ENCODE data around the gene HSD11B1.

The HSD11B1 gene

GRCh38 chr1:209704584-209704983 lies at the start of gene HSD11B1:
TSS of gene HSD11B1 (plus strand) at chr1:209704846. CDS start at chr1:209704943, 97 bp downstream.
- peak within 1 kb of the TSS in 8 of 11 experiments; percentile 8 to 79 (median 47); a peak in 13 of 22 replicates for H3K4me2 ChIP-seq
- H4K20me1 ChIP-seq: no peaks in the 10 kb centered on the region
- H3K27me3 ChIP-seq: no peaks in the 10 kb centered on the region

GRCh38 chr1:209655411-209656231 lies 49.0 kb upstream of the HSD11B1 start:
- H3K4me1 ChIP-seq: peaks cover 64 to 100% (median 90%) of the 10 kb centered on the region in 10 experiments
- H3K4me3 ChIP-seq: no peak overlapping the region
- H3K27ac ChIP-seq: peak overlapping the region in 6 of 11 experiments; percentile 2 to 92 (median 20); a peak in 8 of 22 replicates
- H3K4me2 ChIP-seq: peak overlapping the region in 8 of 11 experiments; percentile 6 to 99 (median 90); a peak in 11 of 22 replicates
- H3K9me3 ChIP-seq (replicated peaks in 1 of 11): no peaks in the 10 kb centered on the region
- H3K9ac ChIP-seq: no peak overlapping the region
- H3K27me3 ChIP-seq: no peaks in the 10 kb centered on the region
- TF ChIP-seq Cebpa-rat (IDR thresholded peaks at IDR 0.05): no peak
- no peaks in the 10 kb centered on the region for H4K20me1 ChIP-seq
- H3K36me3 ChIP-seq: no peaks in the 10 kb centered on the region

More at GRCh38 chr1:209704584-209704983, at the start of gene HSD11B1:
- Histone ChIP-seq H3K36me3 (peaks cover 0 to 40% (median 5%) of the 10 kb centered on the region in 11 experiments; a peak in 9 of 22 replicates), H3K9me3 (replicated peaks in 1 of 11) (peaks cover 0 to 22% (median 4%) of the 10 kb centered on the region in 11 experiments; a peak in 8 of 22 replicates), H3K27ac (peak within 1 kb of the TSS in 2 of 11 experiments; percentile 9 to 41; a peak in 3 of 22 replicates), H3K4me3 (no peak within 1 kb of the TSS), H3K4me1 (peaks cover 0 to 59% (median 4%) of the 10 kb centered on the region in 10 experiments; a peak in 10 of 20 replicates), H3K9ac (no peak within 1 kb of the TSS)
- TF ChIP-seq Cebpa-rat (IDR thresholded peaks at IDR 0.05): no peak

GRCh38 chr1:209657140-209657879 lies 47.3 kb upstream of the HSD11B1 start:
- Histone ChIP-seq H3K4me2 (peak overlapping the region; percentile 5 to 99 (median 86); a peak in 20 of 22 replicates), H3K9me3 (replicated peaks in 1 of 11) (peaks cover 0 to 4% (median 0%) of the 10 kb centered on the region in 11 experiments; a peak in 1 of 22 replicates), H3K4me3 (0 out of 20 replicates have a peak overlapping the region, but pooled peaks of 1 of the 10 experiments have one; percentile 9), H3K36me3 (no peaks in the 10 kb centered on the region), H3K4me1 (peaks cover 71 to 100% (median 90%) of the 10 kb centered on the region in 10 experiments), H3K27me3 (no peaks in the 10 kb centered on the region), H3K9ac (peak overlapping the region in 1 of 11 experiments; percentile 9; a peak in 2 of 22 replicates), H3K27ac (peak overlapping the region in 10 of 11 experiments; percentile 12 to 92 (median 80); a peak in 19 of 22 replicates), H4K20me1 (no peaks in the 10 kb centered on the region)
- no peak for TF ChIP-seq Cebpa-rat (IDR thresholded peaks at IDR 0.05)

GRCh38 chr1:209657918-209658317 lies 46.7 kb upstream of the HSD11B1 start:
- peaks cover 0 to 4% (median 0%) of the 10 kb centered on the region in 11 experiments; a peak in 4 of 22 replicates for H3K9me3 ChIP-seq (replicated peaks in 1 of 11)
- peak overlapping the region; percentile 77 to 99 (median 86); a peak in 21 of 22 replicates for H3K4me2 ChIP-seq
- no peak for TF ChIP-seq Cebpa-rat (IDR thresholded peaks at IDR 0.05)
- H3K4me1 ChIP-seq: peaks cover 65 to 100% (median 89%) of the 10 kb centered on the region in 10 experiments
- no peaks in the 10 kb centered on the region for H4K20me1 ChIP-seq
- no peak overlapping the region for H3K9ac ChIP-seq
- no peaks in the 10 kb centered on the region for H3K36me3 ChIP-seq
- no peak overlapping the region for H3K4me3 ChIP-seq
- H3K27me3 ChIP-seq: no peaks in the 10 kb centered on the region
- H3K27ac ChIP-seq: peak overlapping the region in 10 of 11 experiments; percentile 12 to 92 (median 80); a peak in 18 of 22 replicates

- H3K4me3 ChIP-seq: peak overlapping the region in 5 of 10 experiments; percentile 5 to 31 (median 29); a peak in 6 of 20 replicates
- no peaks in the 10 kb centered on the region for H3K27me3 ChIP-seq
- H4K20me1 ChIP-seq: no peaks in the 10 kb centered on the region
- no peaks in the 10 kb centered on the region for H3K36me3 ChIP-seq
- peak overlapping the region in 10 of 11 experiments; percentile 52 to 71 (median 62); a peak in 19 of 22 replicates for H3K9ac ChIP-seq
- peaks cover 53 to 91% (median 72%) of the 10 kb centered on the region in 10 experiments for H3K4me1 ChIP-seq
- TF ChIP-seq Cebpa-rat (IDR thresholded peaks at IDR 0.05): peak in 9 of 11 experiments; percentile 56 to 94 (median 84); a peak in 16 of 22 replicates
- peaks cover 0 to 12% (median 0%) of the 10 kb centered on the region in 11 experiments; a peak in 4 of 22 replicates for H3K9me3 ChIP-seq (replicated peaks in 1 of 11)
- H3K4me2 ChIP-seq: peak overlapping the region; percentile 77 to 99 (median 86)
- peak overlapping the region; percentile 7 to 92 (median 81); a peak in 21 of 22 replicates for H3K27ac ChIP-seq
Measured at GRCh38 chr1:209659909-209660308, 44.7 kb upstream of the HSD11B1 start.

GRCh38 chr1:209661071-209661470 lies 43.6 kb upstream of the HSD11B1 start:
- H3K4me2 ChIP-seq: peak overlapping the region; percentile 77 to 99 (median 86)
- H3K36me3 ChIP-seq: no peaks in the 10 kb centered on the region
- no peak for TF ChIP-seq Cebpa-rat (IDR thresholded peaks at IDR 0.05)
- no peaks in the 10 kb centered on the region for H3K27me3 ChIP-seq
- H3K9me3 ChIP-seq (replicated peaks in 1 of 11): peaks cover 0 to 12% (median 0%) of the 10 kb centered on the region in 11 experiments; a peak in 4 of 22 replicates
- no peak overlapping the region for H3K4me3 ChIP-seq
- peak overlapping the region in 10 of 11 experiments; percentile 74 to 92 (median 82); a peak in 20 of 22 replicates for H3K27ac ChIP-seq
- H3K4me1 ChIP-seq: peaks cover 53 to 86% (median 68%) of the 10 kb centered on the region in 10 experiments
- no peaks in the 10 kb centered on the region for H4K20me1 ChIP-seq
- H3K9ac ChIP-seq: peak overlapping the region in 5 of 11 experiments; percentile 35 to 63 (median 62); a peak in 4 of 22 replicates

GRCh38 chr1:209662879-209663327 lies 41.7 kb upstream of the HSD11B1 start:
- H3K9me3 ChIP-seq (replicated peaks in 1 of 11): peaks cover 0 to 15% (median 0%) of the 10 kb centered on the region in 11 experiments; a peak in 4 of 22 replicates
- H3K27me3 ChIP-seq: no peaks in the 10 kb centered on the region
- peaks cover 43 to 72% (median 55%) of the 10 kb centered on the region in 10 experiments for H3K4me1 ChIP-seq
- no peak overlapping the region for H3K4me3 ChIP-seq
- H3K36me3 ChIP-seq: no peaks in the 10 kb centered on the region
- H4K20me1 ChIP-seq: no peaks in the 10 kb centered on the region
- no peak for TF ChIP-seq Cebpa-rat (IDR thresholded peaks at IDR 0.05)
- peak overlapping the region in 1 of 11 experiments; percentile 92; a peak in 1 of 22 replicates for H3K27ac ChIP-seq
- H3K9ac ChIP-seq: no peak overlapping the region
- peak overlapping the region in 7 of 11 experiments; percentile 19 to 99 (median 95); a peak in 13 of 22 replicates for H3K4me2 ChIP-seq

GRCh38 chr1:209667103-209667502 lies 37.5 kb upstream of the HSD11B1 start:
- Histone ChIP-seq H3K27me3 (no peaks in the 10 kb centered on the region), H3K36me3 (no peaks in the 10 kb centered on the region), H3K4me1 (peaks cover 1 to 54% (median 26%) of the 10 kb centered on the region in 10 experiments; a peak in 18 of 20 replicates), H4K20me1 (no peaks in the 10 kb centered on the region), H3K9me3 (replicated peaks in 1 of 11) (peaks cover 0 to 15% (median 7%) of the 10 kb centered on the region in 11 experiments; a peak in 4 of 22 replicates), H3K4me2 (peak overlapping the region in 1 of 11 experiments; percentile 65; a peak in 3 of 22 replicates), H3K27ac (0 out of 22 replicates have a peak overlapping the region, but pooled peaks of 1 of the 11 experiments have one; percentile 10), H3K4me3 (no peak overlapping the region), H3K9ac (no peak overlapping the region)
- TF ChIP-seq Cebpa-rat (IDR thresholded peaks at IDR 0.05): no peak

All from BLaER1 treated with 17β-estradiol and CSF1 and Interleukin-3, amounts not matched to agents 10 nM and 100 nM (cell line).